Muscle layer of colon (tissue), 2 donors: ENCODE measurements around the gene CTRB1.
"Not testable (repeated sequence)": the region's sequence is repeated elsewhere in the genome, so short reads cannot be mapped to it uniquely, and the experiment has no call there.

Experiments
- H3K27ac ChIP-seq: one replicate; pipeline ENCODE4 v1.7.0; 2013; ENCODE audit warnings: low read depth, mild to moderate bottlenecking, low read length, moderate library complexity
- H3K27me3 ChIP-seq, 2 donors: one replicate each; pipeline ENCODE4 v1.7.0; 2013; ENCODE audit warnings: low read length in 2 of 2, mild to moderate bottlenecking in 2 of 2; ENCODE audit not compliant: insufficient read depth in 2 of 2, control insufficient read depth in 1 of 2
- H3K36me3 ChIP-seq: one replicate; pipeline ENCODE4 v1.7.0; 2013; ENCODE audit warnings: mild to moderate bottlenecking, low read length; ENCODE audit not compliant: insufficient read depth
- H3K4me1 ChIP-seq: one replicate; pipeline ENCODE4 v1.7.0; 2013; ENCODE audit warnings: mild to moderate bottlenecking, low read length; ENCODE audit not compliant: insufficient read depth
- H3K4me3 ChIP-seq, 2 donors: one replicate each; pipeline ENCODE4 v1.7.0; 2013; ENCODE audit warnings: low read length in 2 of 2, low read depth in 1 of 2, mild to moderate bottlenecking in 1 of 2, moderate library complexity in 1 of 2
- H3K9ac ChIP-seq: one replicate; pipeline ENCODE4 v1.7.0; 2013; ENCODE audit warnings: low read length
- H3K9me3 ChIP-seq: one replicate; pipeline ENCODE4 v1.7.0; 2013; ENCODE audit warnings: mild to moderate bottlenecking, low read length
- donor health status: abdominal sarcoma.
- donor health status: Adenocarcinoma of cecum.

The CTRB1 gene

GRCh38 chr16:75219088-75219487, 300 bp downstream of the CTRB1 start:
- no peak overlapping the region for H3K9ac ChIP-seq
- no peak overlapping the region for H3K4me3 ChIP-seq
- H3K4me1 ChIP-seq: no peaks in the 10 kb centered on the region
- H3K9me3 ChIP-seq: no peaks in the 10 kb centered on the region
- H3K27me3 ChIP-seq: no peaks in the 10 kb centered on the region
- no peaks in the 10 kb centered on the region for H3K36me3 ChIP-seq
- no peak overlapping the region for H3K27ac ChIP-seq

GRCh38 chr16:75219838-75220237, 1.1 kb downstream of the CTRB1 start:
- Histone ChIP-seq H3K27ac (no peak overlapping the region), H3K4me1 (no peaks in the 10 kb centered on the region), H3K4me3 (no peak overlapping the region), H3K27me3 (peaks cover 0 to 6% of the 10 kb centered on the region in 2 donors), H3K36me3 (no peaks in the 10 kb centered on the region), H3K9ac (no peak overlapping the region), H3K9me3 (no peaks in the 10 kb centered on the region)

- no peaks in the 10 kb centered on the region for H3K4me1 ChIP-seq
- H3K27ac ChIP-seq: no peak overlapping the region
Measured at GRCh38 chr16:75222271-75222783, 3.5 kb downstream of the CTRB1 start.

GRCh38 chr16:75223129-75223528, 4.3 kb downstream of the CTRB1 start:
- not testable (repeated sequence) for H3K27me3 ChIP-seq, H3K36me3 ChIP-seq, H3K27ac ChIP-seq, H3K4me3 ChIP-seq, H3K9ac ChIP-seq, H3K4me1 ChIP-seq, H3K9me3 ChIP-seq

More at GRCh38 chr16:75222271-75222783, 3.5 kb downstream of the CTRB1 start:
- Histone ChIP-seq H3K27me3 (peaks cover 0 to 10% of the 10 kb centered on the region in 2 donors), H3K9me3 (no peaks in the 10 kb centered on the region), H3K9ac (no peak overlapping the region), H3K4me3 (no peak overlapping the region), H3K36me3 (no peaks in the 10 kb centered on the region)

GRCh38 chr16:75224306-75225082, 5.7 kb downstream of the CTRB1 start:
- Histone ChIP-seq H3K27ac (no peak overlapping the region), H3K36me3 (peaks cover 8% of the 10 kb centered on the region), H3K9me3 (no peaks in the 10 kb centered on the region), H3K4me1 (no peaks in the 10 kb centered on the region), H3K9ac (no peak overlapping the region), H3K4me3 (no peak overlapping the region), H3K27me3 (peaks cover 0 to 10% of the 10 kb centered on the region in 2 donors)

- Histone ChIP-seq H3K9ac (no peak overlapping the region), H3K4me3 (no peak overlapping the region), H3K9me3 (no peaks in the 10 kb centered on the region), H3K27ac (no peak overlapping the region), H3K4me1 (no peaks in the 10 kb centered on the region), H3K36me3 (peaks cover 9% of the 10 kb centered on the region), H3K27me3 (peaks cover 0 to 10% of the 10 kb centered on the region in 2 donors)
Measured at GRCh38 chr16:75225092-75225491, 6.3 kb downstream of the CTRB1 start.

- H3K27me3 ChIP-seq: peaks cover 0 to 10% of the 10 kb centered on the region in 2 donors
- H3K27ac ChIP-seq: no peak overlapping the region
- no peaks in the 10 kb centered on the region for H3K9me3 ChIP-seq
- H3K4me1 ChIP-seq: no peaks in the 10 kb centered on the region
- H3K4me3 ChIP-seq: no peak overlapping the region
- H3K9ac ChIP-seq: no peak overlapping the region
- peaks cover 9% of the 10 kb centered on the region for H3K36me3 ChIP-seq
Measured at GRCh38 chr16:75225678-75226515, 7.1 kb downstream of the CTRB1 start.

- Histone ChIP-seq H3K4me3 (no peak overlapping the region), H3K9ac (no peak overlapping the region), H3K27ac (no peak overlapping the region), H3K36me3 (peaks cover 9% of the 10 kb centered on the region), H3K4me1 (no peaks in the 10 kb centered on the region), H3K9me3 (no peaks in the 10 kb centered on the region), H3K27me3 (peaks cover 0 to 10% of the 10 kb centered on the region in 2 donors)
Measured at GRCh38 chr16:75226550-75227360, 8.0 kb downstream of the CTRB1 start.

- Histone ChIP-seq H3K9me3 (no peaks in the 10 kb centered on the region), H3K9ac (no peak overlapping the region), H3K4me3 (no peak overlapping the region), H3K27me3 (peaks cover 0 to 10% of the 10 kb centered on the region in 2 donors), H3K36me3 (peaks cover 11% of the 10 kb centered on the region), H3K4me1 (no peaks in the 10 kb centered on the region), H3K27ac (no peak overlapping the region)
Measured at GRCh38 chr16:75227361-75228142, 8.8 kb downstream of the CTRB1 start.

GRCh38 chr16:75228143-75228976, 9.6 kb downstream of the CTRB1 start:
- Histone ChIP-seq H3K4me1 (peaks cover 1% of the 10 kb centered on the region), H3K4me3 (no peak overlapping the region), H3K27me3 (peaks cover 0 to 10% of the 10 kb centered on the region in 2 donors), H3K27ac (no peak overlapping the region), H3K36me3 (peaks cover 16% of the 10 kb centered on the region), H3K9me3 (no peaks in the 10 kb centered on the region), H3K9ac (no peak overlapping the region)
